Cardiac fibroblast (primary cell): ENCODE measurements around the gene PRKG1.
A peak's percentile ranks its signal among the peaks of the same experiment; 100 is the strongest.

Source experiments
- DNase-seq, 2 donors: peaks; one replicate each; pipeline versions ENCODE4 v3.0.0 to v3.0.0-alpha.2; 2010; ENCODE audit warnings: low read depth in 2 of 2
- H3K4me3 ChIP-seq, 2 donors: replicated peaks in 1 of 2; 1 replicate in 1 of 2; 2 replicates in 1 of 2; pipeline ENCODE4 v1.5.1; 2011; ENCODE audit warnings: low read depth in 2 of 2, low read length in 2 of 2, mild to moderate bottlenecking in 2 of 2, moderate library complexity in 1 of 2
- CTCF ChIP-seq: IDR thresholded peaks from one replicate; pipeline ENCODE4 v1.5.1; 2011; ENCODE audit warnings: low read depth, mild to moderate bottlenecking, low read length, inconsistent platforms

The PRKG1 gene

GRCh38 chr10:51074238-51075028 is at the start of gene PRKG1:
Gene PRKG1 (plus strand): TSS chr10:51074487.
- no peak for TF ChIP-seq CTCF
- DNase-seq = peak; percentile 82 to 87
- H3K4me3 ChIP-seq = peak within 1 kb of the TSS; percentile 72 to 75

DNA sequence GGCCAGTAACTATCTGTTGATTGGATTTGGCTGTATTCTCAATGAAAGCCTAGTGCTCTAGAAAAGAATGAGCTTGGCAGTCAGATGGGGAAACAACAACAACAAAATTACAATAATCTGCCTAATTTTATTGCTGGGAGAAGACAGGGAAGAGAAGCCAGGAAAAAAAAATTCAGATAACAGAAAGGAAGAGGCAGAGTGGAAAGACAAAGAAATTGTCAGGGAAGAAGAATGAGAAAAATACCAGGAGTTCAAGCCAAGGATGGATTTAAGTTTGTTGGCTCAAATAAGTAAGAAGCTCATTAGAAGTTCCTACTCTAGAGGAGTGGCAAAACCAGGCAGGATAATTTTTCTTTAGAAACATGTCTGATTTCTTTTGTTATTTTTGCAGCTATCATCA is 45.9 kb upstream of the PRKG1 start:
- no peak for TF ChIP-seq CTCF
- peak in 1 of 2 donors; percentile 27 for DNase-seq
- H3K4me3 ChIP-seq = no peak overlapping the region

DNA sequence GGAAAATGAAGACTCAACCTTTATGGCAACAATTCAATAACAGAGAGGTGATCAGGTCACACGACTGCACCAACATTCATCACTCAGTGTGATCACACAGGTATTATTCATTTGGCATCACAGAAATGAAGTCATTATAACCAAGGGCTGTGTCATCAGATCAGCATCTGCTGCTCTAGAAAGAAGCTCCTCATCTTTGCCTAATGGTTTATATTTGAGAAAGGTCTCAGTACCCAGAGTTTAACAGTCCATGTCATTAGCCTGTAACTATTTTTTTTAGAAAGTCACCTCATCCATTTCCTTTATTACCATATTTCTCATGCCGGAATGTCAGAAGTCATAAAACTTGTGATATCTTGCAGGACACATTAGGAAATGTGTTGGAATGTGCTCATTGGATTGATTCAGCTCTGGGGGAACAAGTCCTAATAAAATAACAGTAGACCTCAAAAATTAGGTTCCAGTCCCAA is 45.1 kb upstream of the PRKG1 start:
- no peak for TF ChIP-seq CTCF
- DNase-seq = peak in 1 of 2 donors; percentile 58
- no peak overlapping the region for H3K4me3 ChIP-seq

DNA sequence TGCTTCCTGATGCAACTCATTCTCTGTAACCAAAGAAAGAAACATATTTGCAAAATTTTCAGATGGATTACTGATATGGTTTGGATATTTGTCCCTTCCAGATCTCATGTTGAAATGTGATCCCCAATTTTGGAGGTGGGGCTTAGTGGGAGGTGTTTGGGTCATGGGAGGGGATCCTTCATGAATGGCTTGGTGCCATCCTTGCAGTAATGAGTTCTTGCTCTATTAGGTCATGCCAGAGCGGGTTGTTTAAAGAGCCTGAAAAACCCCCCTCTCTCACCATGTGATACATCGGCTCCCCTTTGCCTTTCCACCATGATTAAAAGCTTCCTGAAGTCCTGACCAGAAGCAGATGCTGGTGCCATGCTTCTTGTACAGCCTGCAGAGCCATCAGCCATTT is 43.8 kb upstream of the PRKG1 start:
- TF ChIP-seq CTCF = no peak
- no peak for DNase-seq
- H3K4me3 ChIP-seq = no peak overlapping the region

DNA sequence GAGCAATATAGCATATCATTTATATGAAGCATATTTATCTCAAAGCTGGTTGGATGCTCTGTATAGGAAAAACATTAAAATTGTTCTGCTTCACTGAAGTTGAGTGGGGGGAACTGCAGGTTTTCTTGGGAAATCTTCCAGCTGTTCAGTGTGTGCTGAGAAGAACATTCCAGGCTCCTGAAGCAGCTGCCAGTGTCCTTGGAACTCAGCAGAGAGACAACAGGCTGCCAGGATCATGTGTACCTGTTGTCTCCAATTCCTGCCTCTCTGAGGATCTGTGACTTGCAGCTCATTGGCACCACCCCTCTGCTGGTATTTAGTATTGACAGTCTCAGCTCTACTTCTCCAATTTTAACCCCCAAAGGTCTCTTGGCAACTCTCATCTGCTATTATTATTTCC is 42.3 kb upstream of the PRKG1 start:
- no peak for TF ChIP-seq CTCF
- no peak overlapping the region for H3K4me3 ChIP-seq
- no peak for DNase-seq

- TF ChIP-seq CTCF = no peak
- H3K4me3 ChIP-seq = no peak overlapping the region
- no peak for DNase-seq
These were observed 39.5 kb upstream of the PRKG1 start for GRCh38 chr10:51034769-51035168.
